Head of caudate nucleus (tissue), 42 donors: ENCODE measurements around the gene FAM98A.

Experiments
- DNase-seq, 42 donors: peaks; one replicate each; pipeline versions ENCODE4 v3.0.0 to v3.0.0-alpha.2; 2020 to 2021; ENCODE audit warnings: mixed read lengths in 7 of 42
- intact Hi-C: fragments of 100-400 bp; cut with DNase I; formaldehyde crosslinking; loops from one replicate; pipeline ENCODE4 v1.15.0; 2022

The FAM98A gene

DNA sequence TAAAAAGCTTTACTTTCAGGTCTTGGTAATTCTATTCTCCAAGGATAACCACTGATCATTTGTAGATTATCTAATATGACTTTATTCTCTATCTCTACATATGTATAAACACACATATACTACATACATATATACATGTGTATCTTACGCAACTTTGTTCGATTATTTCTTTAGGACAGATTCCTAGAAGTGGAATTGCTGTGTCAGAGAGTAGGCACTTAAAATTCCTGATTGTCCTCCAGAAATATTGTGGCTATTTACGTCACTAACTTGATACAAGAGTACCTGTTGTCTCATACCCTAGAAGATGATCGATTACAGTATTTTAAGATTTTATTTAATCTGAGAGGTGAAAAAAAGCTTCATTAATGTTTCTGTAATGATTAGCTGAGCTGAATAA is 57.9 kb downstream of the FAM98A start:
- no peak for DNase-seq
- intact Hi-C loops: no loop called here

DNA sequence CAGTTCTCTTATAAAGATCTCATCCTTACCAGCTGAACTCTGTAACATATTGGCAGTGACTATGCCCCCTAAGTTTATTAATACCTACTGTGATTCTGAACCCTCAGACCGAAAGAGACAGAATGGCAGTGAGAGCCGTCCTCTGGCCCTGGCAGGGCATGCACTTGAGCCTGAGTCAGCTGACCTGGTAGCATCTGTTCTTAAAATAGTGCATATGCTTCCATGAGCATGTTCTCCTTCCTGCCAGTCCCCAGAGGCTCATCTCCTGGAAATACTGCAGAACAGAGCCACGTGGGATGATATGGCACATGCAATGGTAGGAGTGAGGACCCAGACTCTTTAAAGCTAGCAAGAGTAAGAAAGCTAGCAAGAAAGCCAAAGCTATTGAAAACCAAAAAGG is 63.7 kb downstream of the FAM98A start:
- intact Hi-C loops: no loop called here
- no peak for DNase-seq
